GM19397 (cell line): ENCODE data around the gene USP37.
A peak's percentile ranks its signal among the peaks of the same experiment; 100 is the strongest.

ENCODE experiments used
- ATAC-seq: cut with Tn5 transposase; IDR thresholded peaks from one replicate; pipeline ENCODE4 v1.9.1; 2021; ENCODE audit warnings: mild to moderate bottlenecking, moderate library complexity; ENCODE audit not compliant: unreplicated experiment

The USP37 gene

DNA sequence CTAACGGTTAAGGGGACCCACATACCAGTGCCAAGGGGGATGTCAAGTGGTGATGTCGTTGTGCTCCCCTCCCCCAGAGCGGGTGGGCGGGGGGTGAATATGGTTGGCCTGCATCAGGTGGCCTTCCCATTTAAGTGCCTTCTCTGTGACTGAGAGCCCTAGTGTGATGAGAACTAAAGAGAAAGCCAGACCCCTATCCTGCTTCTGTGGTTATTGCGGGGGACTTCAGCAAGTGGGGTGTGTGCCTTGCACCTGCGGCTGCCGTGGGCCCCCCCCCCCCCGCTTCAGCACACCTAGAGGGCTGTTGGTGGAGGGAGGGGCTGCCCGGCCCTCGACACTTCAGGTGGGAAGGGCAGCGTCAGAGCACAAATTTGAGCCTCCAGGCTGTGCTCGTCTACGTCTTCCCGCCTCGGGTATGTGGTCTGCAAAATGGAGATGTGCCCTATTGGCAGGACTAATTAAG is 162.4 kb downstream of the USP37 start:
- ATAC-seq: peak; percentile 21

DNA sequence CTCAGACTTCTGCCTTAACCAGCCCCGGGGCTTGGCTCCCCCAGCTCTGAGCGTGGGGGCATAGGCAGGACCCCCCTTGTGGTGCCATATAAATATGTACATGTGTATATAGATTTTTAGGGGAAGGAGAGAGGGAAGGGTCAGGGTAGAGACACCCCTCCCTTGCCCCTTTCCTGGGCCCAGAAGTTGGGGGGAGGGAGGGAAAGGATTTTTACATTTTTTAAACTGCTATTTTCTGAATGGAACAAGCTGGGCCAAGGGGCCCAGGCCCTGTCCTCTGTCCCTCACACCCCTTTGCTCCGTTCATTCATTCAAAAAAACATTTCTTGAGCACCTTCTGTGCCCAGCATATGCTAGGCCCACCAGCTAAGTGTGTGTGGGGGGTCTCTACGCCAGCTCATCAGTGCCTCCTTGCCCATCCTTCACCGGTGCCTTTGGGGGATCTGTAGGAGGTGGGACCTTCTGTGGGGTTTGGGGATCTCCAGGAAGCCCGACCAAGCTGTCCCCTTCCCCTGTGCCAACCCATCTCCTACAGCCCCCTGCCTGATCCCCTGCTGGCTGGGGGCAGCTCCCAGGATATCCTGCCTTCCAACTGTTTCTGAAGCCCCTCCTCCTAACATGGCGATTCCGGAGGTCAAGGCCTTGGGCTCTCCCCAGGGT is 162.9 kb downstream of the USP37 start:
- no peak for ATAC-seq

DNA sequence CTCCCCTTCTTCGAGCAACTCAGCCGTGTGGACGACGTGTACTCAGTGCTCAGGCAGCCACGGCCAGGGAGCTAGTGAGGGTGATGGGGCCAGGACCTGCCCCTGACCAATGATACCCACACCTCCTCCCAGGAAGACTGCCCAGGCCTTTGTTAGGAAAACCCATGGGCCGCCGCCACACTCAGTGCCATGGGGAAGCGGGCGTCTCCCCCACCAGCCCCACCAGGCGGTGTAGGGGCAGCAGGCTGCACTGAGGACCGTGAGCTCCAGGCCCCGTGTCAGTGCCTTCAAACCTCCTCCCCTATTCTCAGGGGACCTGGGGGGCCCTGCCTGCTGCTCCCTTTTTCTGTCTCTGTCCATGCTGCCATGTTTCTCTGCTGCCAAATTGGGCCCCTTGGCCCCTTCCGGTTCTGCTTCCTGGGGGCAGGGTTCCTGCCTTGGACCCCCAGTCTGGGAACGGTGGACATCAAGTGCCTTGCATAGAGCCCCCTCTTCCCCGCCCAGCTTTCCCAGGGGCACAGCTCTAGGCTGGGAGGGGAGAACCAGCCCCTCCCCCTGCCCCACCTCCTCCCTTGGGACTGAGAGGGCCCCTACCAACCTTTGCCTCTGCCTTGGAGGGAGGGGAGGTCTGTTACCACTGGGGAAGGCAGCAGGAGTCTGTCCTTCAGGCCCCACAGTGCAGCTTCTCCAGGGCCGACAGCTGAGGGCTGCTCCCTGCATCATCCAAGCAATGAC is 163.6 kb downstream of the USP37 start:
- no peak for ATAC-seq

DNA sequence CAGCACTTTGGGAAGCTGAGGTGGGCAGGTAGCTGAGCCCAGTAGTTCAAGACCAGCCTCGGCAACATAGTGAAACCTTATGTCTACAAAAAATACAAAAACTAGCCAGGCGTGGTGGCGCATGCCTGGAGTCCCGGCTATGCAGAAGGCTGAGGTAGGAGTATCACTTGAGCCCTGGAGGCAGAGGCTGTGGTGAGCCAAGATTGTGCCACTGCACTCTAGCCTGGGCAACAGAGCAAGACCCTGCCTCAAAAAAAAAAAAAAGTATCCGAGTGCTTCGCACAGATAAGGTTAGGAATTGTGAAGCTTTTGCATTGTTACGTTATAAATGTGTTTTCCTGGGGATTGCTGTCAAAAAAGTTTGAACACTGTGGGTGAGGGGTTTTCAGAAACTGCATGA is 164.3 kb downstream of the USP37 start:
- no peak for ATAC-seq

DNA sequence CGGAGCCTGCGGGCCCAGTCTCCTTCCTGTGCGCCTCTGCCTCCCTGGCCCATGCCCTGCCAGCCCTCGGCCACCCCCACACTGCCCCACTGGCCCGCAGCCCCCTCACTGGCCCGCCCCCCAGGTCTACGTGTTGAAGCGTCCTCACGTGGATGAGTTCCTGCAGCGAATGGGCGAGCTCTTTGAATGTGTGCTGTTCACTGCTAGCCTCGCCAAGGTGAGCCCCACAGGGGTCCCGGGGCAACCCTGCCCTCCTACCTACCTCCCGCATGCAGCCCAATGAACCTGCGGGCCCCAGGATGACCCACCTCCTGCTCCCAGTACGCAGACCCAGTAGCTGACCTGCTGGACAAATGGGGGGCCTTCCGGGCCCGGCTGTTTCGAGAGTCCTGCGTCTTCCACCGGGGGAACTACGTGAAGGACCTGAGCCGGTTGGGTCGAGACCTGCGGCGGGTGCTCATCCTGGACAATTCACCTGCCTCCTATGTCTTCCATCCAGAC is 165.2 kb downstream of the USP37 start:
- ATAC-seq: no peak

DNA sequence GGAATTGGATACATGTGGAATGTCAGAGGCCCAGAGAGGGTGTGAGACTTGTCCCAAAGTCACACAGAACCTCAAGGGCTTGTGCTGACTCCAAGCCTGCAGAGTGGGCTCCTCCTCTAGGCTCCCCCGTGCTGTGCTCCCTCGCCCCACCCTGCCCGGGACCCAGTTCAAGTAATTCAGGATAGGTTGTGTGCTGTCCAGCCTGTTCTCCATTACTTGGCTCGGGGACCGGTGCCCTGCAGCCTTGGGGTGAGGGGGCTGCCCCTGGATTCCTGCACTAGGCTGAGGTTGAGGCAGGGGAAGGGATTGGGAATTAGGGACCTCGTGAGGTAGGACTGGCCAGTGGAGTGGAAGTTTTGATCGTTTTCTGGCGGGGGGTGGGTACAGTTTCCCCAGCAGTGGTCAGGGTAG is 165.7 kb downstream of the USP37 start:
- ATAC-seq: no peak

DNA sequence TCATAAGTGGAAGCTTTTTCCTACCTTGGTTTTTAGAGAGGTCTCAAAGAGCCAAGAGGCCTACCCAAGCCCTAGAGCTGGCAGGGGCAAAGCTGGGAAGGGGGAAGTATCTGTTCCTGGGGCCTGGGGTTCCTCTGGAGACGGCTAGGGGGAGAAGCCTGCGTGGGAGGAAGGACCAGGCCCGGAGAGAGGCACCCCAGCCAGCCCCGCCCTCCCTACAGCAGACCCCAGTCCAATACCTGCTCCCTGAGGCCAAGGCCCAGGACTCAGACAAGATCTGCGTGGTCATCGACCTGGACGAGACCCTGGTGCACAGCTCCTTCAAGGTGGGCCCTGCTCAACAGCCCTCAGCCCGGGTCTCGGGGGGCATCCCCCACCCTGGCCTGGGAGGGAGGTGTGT is 166.3 kb downstream of the USP37 start:
- no peak for ATAC-seq

DNA sequence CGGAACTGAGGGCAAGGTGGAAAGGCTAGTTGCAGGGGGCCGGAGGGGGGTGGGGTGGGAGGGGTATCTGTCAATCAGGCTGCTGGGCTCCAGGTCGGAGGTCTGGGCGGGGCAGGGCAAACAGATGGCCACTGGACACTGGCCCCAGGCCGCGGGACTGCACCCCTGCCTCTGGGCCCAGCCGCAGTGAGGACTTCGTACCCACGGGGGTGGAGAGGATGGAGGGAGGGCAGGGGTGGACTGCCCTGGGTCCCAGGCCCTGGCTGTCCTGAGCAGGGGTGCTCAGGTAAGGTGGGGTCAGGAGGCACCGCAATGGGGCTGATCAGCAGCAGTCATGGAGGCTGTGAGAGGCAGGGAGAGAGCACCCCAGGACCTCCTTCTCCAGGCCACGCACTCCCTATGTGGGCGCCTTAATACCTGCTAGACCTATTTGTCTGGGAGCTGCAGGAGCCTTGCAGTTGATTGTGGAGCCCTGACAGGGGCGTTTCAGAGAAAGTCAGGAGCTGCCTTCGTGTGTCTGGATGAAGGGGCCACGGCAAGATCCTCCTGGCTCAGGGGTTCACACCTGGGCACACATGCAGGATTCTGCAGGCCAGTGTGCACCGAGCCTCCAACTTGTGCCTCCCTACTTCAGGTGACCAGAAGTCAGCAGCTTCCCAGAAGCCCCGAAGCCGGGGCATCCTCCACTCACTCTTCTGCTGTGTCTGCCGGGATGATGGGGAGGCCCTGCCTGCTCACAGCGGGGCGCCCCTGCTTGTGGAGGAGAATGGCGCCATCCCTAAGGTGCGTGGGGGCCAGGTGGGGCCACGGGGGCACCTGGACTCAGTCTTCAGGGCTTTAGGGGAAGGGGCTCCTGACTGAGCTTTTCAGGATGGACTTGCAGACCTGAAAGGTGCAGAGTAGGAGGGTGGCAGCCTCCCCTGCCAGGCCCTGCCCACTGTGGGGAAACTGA is 166.9 kb downstream of the USP37 start:
- no peak for ATAC-seq
